Measurements from ENCODE around the gene CCDC50.

DNA sequence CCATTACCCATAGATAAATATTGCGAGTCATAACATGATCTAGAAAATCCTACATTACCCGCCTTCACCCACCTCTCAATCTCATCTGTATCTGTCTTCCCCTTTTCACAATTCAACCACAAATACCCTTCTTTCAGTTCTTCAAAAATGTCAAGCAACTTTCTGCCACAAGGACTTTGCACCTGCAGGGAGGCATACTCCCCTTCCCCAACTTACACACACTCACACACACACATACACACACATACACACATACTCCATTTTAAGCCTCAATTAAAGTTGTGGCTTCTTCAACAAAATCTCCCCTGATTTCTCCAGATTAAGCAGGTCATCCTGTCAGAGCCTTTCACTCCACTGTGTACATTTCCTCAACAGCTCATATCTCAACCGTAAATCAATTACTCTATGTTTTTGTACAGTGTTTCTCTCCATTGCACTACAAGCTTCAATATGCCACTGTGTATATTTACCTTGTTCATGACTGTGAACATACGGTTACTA lies 33.1 kb upstream of the CCDC50 start:
- TF ChIP-seq, protein P1, sequence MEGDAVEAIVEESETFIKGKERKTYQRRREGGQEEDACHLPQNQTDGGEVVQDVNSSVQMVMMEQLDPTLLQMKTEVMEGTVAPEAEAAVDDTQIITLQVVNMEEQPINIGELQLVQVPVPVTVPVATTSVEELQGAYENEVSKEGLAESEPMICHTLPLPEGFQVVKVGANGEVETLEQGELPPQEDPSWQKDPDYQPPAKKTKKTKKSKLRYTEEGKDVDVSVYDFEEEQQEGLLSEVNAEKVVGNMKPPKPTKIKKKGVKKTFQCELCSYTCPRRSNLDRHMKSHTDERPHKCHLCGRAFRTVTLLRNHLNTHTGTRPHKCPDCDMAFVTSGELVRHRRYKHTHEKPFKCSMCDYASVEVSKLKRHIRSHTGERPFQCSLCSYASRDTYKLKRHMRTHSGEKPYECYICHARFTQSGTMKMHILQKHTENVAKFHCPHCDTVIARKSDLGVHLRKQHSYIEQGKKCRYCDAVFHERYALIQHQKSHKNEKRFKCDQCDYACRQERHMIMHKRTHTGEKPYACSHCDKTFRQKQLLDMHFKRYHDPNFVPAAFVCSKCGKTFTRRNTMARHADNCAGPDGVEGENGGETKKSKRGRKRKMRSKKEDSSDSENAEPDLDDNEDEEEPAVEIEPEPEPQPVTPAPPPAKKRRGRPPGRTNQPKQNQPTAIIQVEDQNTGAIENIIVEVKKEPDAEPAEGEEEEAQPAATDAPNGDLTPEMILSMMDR (IDR thresholded peaks at IDR 0.05; ENCODE audit: low read depth, low read length, poor library complexity, severe bottlenecking): no peak
- no peak for TF ChIP-seq EZH2phosphoT487 (IDR thresholded peaks at IDR 0.05; ENCODE audit: borderline replicate concordance, low read length)
